H1 (cell line): ENCODE data around the gene PFN4. TPM values are rescaled to one million over a fixed set of nuclear protein-coding genes. Genes with fewer than 3 reads are reported as not detected.

ENCODE experiments used
- CTCF ChIA-PET: fragments of 300-600 bp; sonication (Branson Sonifier 250); formaldehyde crosslinking; loops from one replicate; lab custom pipeline; 2021; ENCODE audit not compliant: partially characterized antibody; lab: Charles Lee
- POLR2A ChIA-PET: fragments of 300-600 bp; sonication (Branson Sonifier 250); formaldehyde crosslinking; loops from one replicate; lab custom pipeline; 2021; ENCODE audit warnings: inconsistent platforms; ENCODE audit not compliant: partially characterized antibody; lab: Charles Lee
- DNase-seq, 2 experiments: peaks; one replicate each; pipeline versions ENCODE4 v3.0.0 to v3.0.0-alpha.2; 2010 to 2022; ENCODE audit warnings: low spot score in 2 of 2, low read depth in 1 of 2, mixed read lengths in 1 of 2
- FAIRE-seq: peaks from 2 replicates; lab custom pipeline; 2011; peaks lifted over from hg19 to GRCh38; lab: Jason Lieb, UNC
- H2AFZ ChIP-seq: 2 replicates; pipeline ENCODE4 v1.8.1; 2012; ENCODE audit warnings: low read length, inconsistent platforms
- H2AK5ac ChIP-seq: 2 replicates; pipeline ENCODE4 v1.6.1; 2013; ENCODE audit warnings: low read depth, low read length
- H2BK120ac ChIP-seq: replicated peaks from 2 replicates; pipeline ENCODE3; 2013; ENCODE audit warnings: low read depth, low read length, inconsistent platforms
- H2BK12ac ChIP-seq: 2 replicates; pipeline ENCODE4 v1.6.1; 2013; ENCODE audit warnings: low read depth, low read length
- H2BK15ac ChIP-seq: 2 replicates; pipeline ENCODE4 v1.6.1; 2013; ENCODE audit warnings: low read length
- H2BK20ac ChIP-seq: 2 replicates; pipeline ENCODE4 v1.6.1; 2013; ENCODE audit warnings: low read length
- H2BK5ac ChIP-seq: 2 replicates; pipeline ENCODE4 v1.6.1; 2013; ENCODE audit warnings: low read depth, low read length
- H3K14ac ChIP-seq: 2 replicates; pipeline ENCODE4 v1.6.1; 2013; ENCODE audit warnings: inconsistent platforms; ENCODE audit not compliant: insufficient read length
- H3K18ac ChIP-seq: 2 replicates; pipeline ENCODE4 v1.6.1; 2013; ENCODE audit warnings: low read length; ENCODE audit errors: extremely low read depth
- H3K23ac ChIP-seq: 2 replicates; pipeline ENCODE4 v1.6.1; 2013; ENCODE audit warnings: inconsistent platforms; ENCODE audit not compliant: insufficient read length
- H3K23me2 ChIP-seq: 2 replicates; pipeline ENCODE4 v1.6.1; 2013; ENCODE audit warnings: low read depth, low read length
- H3K27ac ChIP-seq: 2 replicates; pipeline ENCODE4 v1.6.1; 2011; ENCODE audit warnings: low read depth, low read length, inconsistent platforms
- H3K27me3 ChIP-seq, 4 experiments: replicated peaks in 1 of 4; 1 replicate in 1 of 4; 2 replicates in 3 of 4; pipeline versions ENCODE4 v1.6.1 to v1.8.1; 2011 to 2013; ENCODE audit warnings: low read length in 3 of 4, mild to moderate bottlenecking in 3 of 4, inconsistent platforms in 2 of 4, mixed read lengths in 2 of 4, moderate library complexity in 1 of 4; ENCODE audit not compliant: control insufficient read depth in 3 of 4, insufficient read depth in 3 of 4; ENCODE audit errors: extremely low read depth in 1 of 4
- H3K36me3 ChIP-seq, 4 experiments: 2 replicates each; pipeline versions ENCODE4 v1.6.1 to v1.8.1; 2011 to 2013; ENCODE audit warnings: mild to moderate bottlenecking in 4 of 4, low read length in 3 of 4, moderate library complexity in 2 of 4, control low read depth in 1 of 4, inconsistent platforms in 1 of 4; ENCODE audit not compliant: insufficient read depth in 4 of 4, control insufficient read depth in 2 of 4
- H3K4ac ChIP-seq: replicated peaks from 2 replicates; pipeline ENCODE3; 2013; ENCODE audit warnings: low read length, low read depth, mixed read lengths, inconsistent platforms; ENCODE audit not compliant: insufficient read length
- H3K4me1 ChIP-seq, 4 experiments: replicated peaks in 1 of 4; 1 replicate in 1 of 4; 2 replicates in 3 of 4; pipeline versions ENCODE4 v1.6.1 to v1.8.1; 2011 to 2013; ENCODE audit warnings: low read length in 3 of 4, inconsistent platforms in 2 of 4, mixed read lengths in 1 of 4; ENCODE audit not compliant: insufficient read depth in 4 of 4, control insufficient read depth in 3 of 4
- H3K4me2 ChIP-seq, 2 experiments: 2 replicates each; pipeline versions ENCODE4 v1.6.1 to v1.8.1; 2011 to 2013; ENCODE audit warnings: low read depth in 2 of 2, low read length in 2 of 2, control low read depth in 1 of 2, inconsistent platforms in 1 of 2, mild to moderate bottlenecking in 1 of 2; ENCODE audit not compliant: insufficient read depth in 1 of 2
- H3K4me3 ChIP-seq, 4 experiments: fragments of 200-600, 300-600 bp in 1 of 4; sonication (generic), shearing (Covaris generic), sonication (Bioruptor Twin) in 1 of 4; 2 replicates each; pipeline versions ENCODE4 v1.5.1 to v1.8.1; 2011 to 2016; ENCODE audit warnings: low read length in 4 of 4, low read depth in 3 of 4, control low read depth in 2 of 4, inconsistent platforms in 2 of 4, mild to moderate bottlenecking in 2 of 4, mixed read lengths in 1 of 4, moderate library complexity in 1 of 4; ENCODE audit not compliant: insufficient read depth in 2 of 4; ENCODE audit errors: extremely low read depth in 1 of 4
- H3K56ac ChIP-seq: replicated peaks from 2 replicates; pipeline ENCODE3; 2013; ENCODE audit warnings: low read depth, mild to moderate bottlenecking, mixed read lengths, low read length, inconsistent platforms; ENCODE audit not compliant: insufficient read length
- H3K79me1 ChIP-seq: 2 replicates; pipeline ENCODE4 v1.6.1; 2013; ENCODE audit warnings: low read depth, low read length, control low read depth
- H3K79me2 ChIP-seq, 2 experiments: 2 replicates each; pipeline versions ENCODE4 v1.6.1 to v1.8.1; 2012 to 2013; ENCODE audit warnings: low read length in 2 of 2, mild to moderate bottlenecking in 2 of 2, inconsistent platforms in 1 of 2; ENCODE audit not compliant: insufficient read depth in 2 of 2, control insufficient read depth in 1 of 2
- H3K9ac ChIP-seq, 4 experiments: replicated peaks in 1 of 4; 1 replicate in 1 of 4; 2 replicates in 3 of 4; pipeline versions ENCODE4 v1.6.1 to v1.8.1; 2011 to 2013; ENCODE audit warnings: low read depth in 3 of 4, low read length in 3 of 4, control low read depth in 2 of 4, mild to moderate bottlenecking in 2 of 4, moderate library complexity in 2 of 4, inconsistent platforms in 1 of 4; ENCODE audit errors: extremely low read depth in 1 of 4
- H3K9me3 ChIP-seq, 2 experiments: 2 replicates each; pipeline versions ENCODE4 v1.6.1 to v1.8.1; 2012 to 2013; ENCODE audit warnings: mild to moderate bottlenecking in 2 of 2, moderate library complexity in 2 of 2, control low read depth in 1 of 2, inconsistent platforms in 1 of 2, low read depth in 1 of 2, low read length in 1 of 2, mixed read lengths in 1 of 2; ENCODE audit not compliant: insufficient read depth in 2 of 2
- H4K20me1 ChIP-seq, 2 experiments: replicated peaks in 1 of 2; 2 replicates each; pipeline versions ENCODE3 to v1.8.1; 2011 to 2013; ENCODE audit warnings: inconsistent platforms in 2 of 2, low read length in 2 of 2, mild to moderate bottlenecking in 1 of 2; ENCODE audit not compliant: insufficient read depth in 2 of 2, control insufficient read depth in 1 of 2
- H4K5ac ChIP-seq: 2 replicates; pipeline ENCODE4 v1.6.1; 2013; ENCODE audit warnings: low read length, low read depth, mixed read lengths, inconsistent platforms; ENCODE audit not compliant: insufficient read length
- H4K8ac ChIP-seq: 2 replicates; pipeline ENCODE4 v1.8.0; 2013; ENCODE audit warnings: mild to moderate bottlenecking, moderate library complexity, low read length, inconsistent platforms; ENCODE audit not compliant: insufficient read depth; ENCODE audit errors: extremely low read depth
- H4K91ac ChIP-seq: replicated peaks from 2 replicates; pipeline ENCODE3; 2013; ENCODE audit warnings: low read length, mixed read lengths, inconsistent platforms; ENCODE audit not compliant: insufficient read length
- BRCA1 ChIP-seq: IDR thresholded peaks from 2 replicates; pipeline ENCODE4 v1.6.1; 2012; ENCODE audit warnings: low read depth, low read length, improper control_type of control experiment
- RFX5 ChIP-seq: IDR thresholded peaks from 2 replicates; pipeline ENCODE4 v1.6.1; 2011; ENCODE audit warnings: low read depth, low read length, improper control_type of control experiment, borderline replicate concordance
- SIN3A ChIP-seq, 2 experiments: IDR thresholded peaks in 1 of 2; conservative IDR thresholded peaks in 1 of 2; 2 replicates each; pipeline ENCODE4 v1.6.1; 2011 to 2012; ENCODE audit warnings: low read length in 2 of 2, improper control_type of control experiment in 1 of 2, low read depth in 1 of 2, mild to moderate bottlenecking in 1 of 2
- SIRT6 ChIP-seq: IDR thresholded peaks from one replicate; pipeline ENCODE4 v1.7.1; 2012; ENCODE audit warnings: low read length, inconsistent platforms
- SP1 ChIP-seq: IDR thresholded peaks from 2 replicates; pipeline ENCODE4 v1.6.1; 2011; ENCODE audit warnings: low read depth, low read length
- SP2 ChIP-seq: IDR thresholded peaks from 2 replicates; pipeline ENCODE4 v1.6.1; 2012; ENCODE audit warnings: mild to moderate bottlenecking, low read length, inconsistent platforms
- TAF7 ChIP-seq: optimal IDR thresholded peaks from 2 replicates; pipeline ENCODE3; 2011; ENCODE audit warnings: low read depth, mild to moderate bottlenecking, inconsistent platforms, low read length, moderate library complexity, borderline replicate concordance
- WGBS, 2 experiments: shearing (Covaris generic) in 1 of 2; methylation state at CpG; one replicate each; pipeline versions ENCODE4 v1.1.6 to v1.1.7; 2013 to 2015; ENCODE audit warnings: low lambda C conversion rate in 2 of 2, mixed read lengths in 2 of 2, inconsistent platforms in 1 of 2, low coverage in 1 of 2, missing lambda C conversion rate in 1 of 2; ENCODE audit not compliant: insufficient replicate concordance in 2 of 2, insufficient coverage in 1 of 2, insufficient read length in 1 of 2; ENCODE audit errors: extremely low coverage in 1 of 2, missing lambda C conversion rate in 1 of 2; 5-methylcytosine and 5-hydroxymethylcytosine counted together
- polyA plus RNA-seq, 7 experiments: library from polyadenylated mRNA; depleted of rRNA in 3 of 7; stranded (reverse) in 5 of 7; unstranded in 2 of 7; fragments of >200 nt in 5 of 7; fragments of 200-250 nt in 2 of 7; gene quantifications; 1 replicate in 5 of 7; 2 replicates in 1 of 7; 4 replicates in 1 of 7; pipeline versions ENCODE4 v1.2.1 to v1.2.3, GENCODE V29; 2011 to 2013; ENCODE audit warnings: missing spikeins in 2 of 7, mixed read lengths in 2 of 7
- total RNA-seq: library from RNA; stranded (reverse); fragmentation: NEBNext Ultra II Directional; extraction: Animal tissue kit (Norgen Biotek cat#: 25700); gene quantifications from 2 replicates; pipeline ENCODE4 v1.2.1, GENCODE V29; 2021

The PFN4 gene
- total and polyA plus RNA-seq, 2 of the 8 experiments (the other 6 are each of a cell fraction or from before 2014, with no cell fraction given): not detected

- H2BK20ac ChIP-seq: no peak overlapping the region
- H3K79me2 ChIP-seq: no peaks in the 10 kb centered on the region
- FAIRE-seq (no peak), DNase-seq (no peak)
- no peak overlapping the region for H4K91ac ChIP-seq
- no peaks in the 10 kb centered on the region for H3K4me1 ChIP-seq
- H3K9ac ChIP-seq: no peak overlapping the region
- H3K36me3 ChIP-seq: no peaks in the 10 kb centered on the region
- no peaks in the 10 kb centered on the region; a peak in 1 of 4 replicates for H3K9me3 ChIP-seq
- H2BK12ac ChIP-seq: no peak overlapping the region
- H2BK120ac ChIP-seq: no peak overlapping the region
- no peaks in the 10 kb centered on the region for H4K20me1 ChIP-seq
- POLR2A ChIA-PET: interaction anchor here (1.4 to 1.7 kb wide), 2 partner anchors 18 to 20 kb away, joined by 3 to 8 read pairs; partner anchors contain the start of gene TP53I3
- no peak overlapping the region for H4K8ac ChIP-seq
- H3K4me3 ChIP-seq: no peak overlapping the region
- no peak overlapping the region for H4K5ac ChIP-seq
- no peak overlapping the region for H3K56ac ChIP-seq
- no peak overlapping the region for H2BK5ac ChIP-seq
- no peak overlapping the region for H3K14ac ChIP-seq
- H2AK5ac ChIP-seq: no peak overlapping the region
- H3K23ac ChIP-seq: no peak overlapping the region
- no peak overlapping the region for H3K27ac ChIP-seq
- H3K4me2 ChIP-seq: no peak overlapping the region
- no peak overlapping the region for H3K18ac ChIP-seq
- no peak overlapping the region for H2BK15ac ChIP-seq
- H2AFZ ChIP-seq: no peak overlapping the region
- H3K79me1 ChIP-seq: no peaks in the 10 kb centered on the region
- H3K27me3 ChIP-seq: no peaks in the 10 kb centered on the region
- H3K23me2 ChIP-seq: no peaks in the 10 kb centered on the region
- 92% methylated on average over 8 of the region's 8 CpGs; no CpG with 5 or more reads in 1 of the 2 experiments for WGBS, 2 experiments
- no peak overlapping the region for H3K4ac ChIP-seq
- CTCF ChIA-PET: interaction anchor here (0.6 to 1.7 kb wide), 2 partner anchors 17 to 156 kb away, joined by 3 to 4 read pairs; no protein-coding TSS in a partner anchor
- TF ChIP-seq BRCA1: no peak
- no peak for TF ChIP-seq TAF7
- no peak for TF ChIP-seq SP2
- TF ChIP-seq RFX5: no peak
- TF ChIP-seq SIRT6: no peak
- TF ChIP-seq SP1: no peak
- no peak for TF ChIP-seq SIN3A (conservative IDR thresholded peaks at IDR 0.05 in 1 of 2, IDR thresholded peaks at IDR 0.05 in 1 of 2; ENCODE audit: low read depth in 1 of 2, low read length in 2 of 2)
Observed at GRCh38 chr2:24104110-24104650, 19.0 kb downstream of the PFN4 start.
